GM21528 (cell line): Measurements from ENCODE around the gene CLCN6.

Source experiments
- ATAC-seq: cut with Tn5 transposase; IDR thresholded peaks from one replicate; pipeline ENCODE4 v1.9.1; 2021; ENCODE audit warnings: mild to moderate bottlenecking, moderate library complexity; ENCODE audit not compliant: unreplicated experiment, low FRiP score

The CLCN6 gene

DNA sequence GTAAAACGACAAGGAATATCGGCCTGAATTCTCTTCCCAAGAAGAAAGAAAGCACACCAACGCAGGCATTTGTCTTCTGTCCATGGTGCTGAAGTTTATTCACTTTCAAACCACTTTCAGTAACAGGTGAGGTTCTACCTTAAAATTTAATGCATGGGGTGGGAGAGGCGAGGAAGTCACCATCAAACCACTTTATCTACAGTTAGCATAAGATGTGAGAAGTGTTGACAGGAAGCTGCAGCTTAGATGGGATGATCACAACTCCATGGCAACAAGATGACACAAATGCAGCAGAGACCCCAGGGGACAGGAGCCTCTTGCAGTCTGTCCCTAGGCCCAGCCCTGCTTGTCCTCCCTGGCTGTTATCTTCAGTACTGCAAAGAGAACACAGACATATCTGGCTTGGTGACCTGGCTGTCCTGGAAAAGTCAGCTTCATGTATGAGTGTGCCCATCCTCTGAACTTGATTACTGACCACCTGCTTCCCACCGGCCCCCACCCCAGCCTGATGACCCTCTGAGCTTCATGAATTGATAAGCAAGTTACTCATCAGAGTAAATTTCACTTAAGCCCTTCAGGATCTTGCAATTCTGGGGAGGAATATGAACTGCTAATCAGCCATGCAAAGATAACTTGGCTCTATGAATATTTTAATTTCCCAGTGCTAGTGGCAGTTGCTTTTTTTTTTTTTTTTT lies 39.8 kb downstream of the CLCN6 start:
- ATAC-seq = no peak

DNA sequence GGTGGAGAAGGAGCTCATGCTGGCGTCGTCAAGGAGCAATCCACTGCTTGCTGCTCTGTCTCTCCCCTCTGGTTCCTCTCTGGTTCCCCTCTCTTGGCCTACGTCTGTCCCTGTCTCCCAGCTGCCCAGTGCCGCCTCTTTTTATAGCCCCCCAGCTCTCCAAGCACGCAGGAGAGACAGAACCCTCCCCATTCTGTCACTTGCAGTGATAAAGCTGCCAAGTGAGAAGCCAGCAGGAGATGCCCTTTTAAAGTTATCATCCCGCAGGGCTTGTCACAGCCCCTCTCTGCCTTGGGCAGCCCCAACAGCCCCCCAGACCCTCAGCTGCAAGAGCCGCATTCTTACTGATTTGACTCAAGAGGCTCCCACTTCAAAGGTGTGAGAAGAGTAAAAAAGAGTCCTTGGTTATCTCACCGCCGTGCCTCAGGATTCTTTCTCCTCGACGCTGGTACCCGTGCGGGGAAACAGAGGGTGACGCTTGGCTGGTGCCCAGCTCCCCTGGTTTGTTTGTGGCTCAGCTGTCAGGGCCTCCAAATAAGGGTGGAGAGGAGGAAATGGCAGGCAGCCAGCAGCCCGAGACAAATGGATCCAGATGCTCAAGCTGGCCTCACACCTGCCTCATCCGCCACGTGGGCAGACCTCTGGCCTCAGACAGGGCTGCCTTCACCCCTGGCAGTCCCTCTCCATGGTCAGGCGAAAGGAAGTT lies 41.8 kb downstream of the CLCN6 start, which contains the start of gene NPPA:
TSS of gene NPPA (minus strand) at position 117 of the 706 bp plus-strand sequence. CDS start at position 18, 99 bp downstream.
- no peak for ATAC-seq

GRCh38 chr1:11848373-11848700 lies 42.3 kb downstream of the CLCN6 start:
- no peak for ATAC-seq

DNA sequence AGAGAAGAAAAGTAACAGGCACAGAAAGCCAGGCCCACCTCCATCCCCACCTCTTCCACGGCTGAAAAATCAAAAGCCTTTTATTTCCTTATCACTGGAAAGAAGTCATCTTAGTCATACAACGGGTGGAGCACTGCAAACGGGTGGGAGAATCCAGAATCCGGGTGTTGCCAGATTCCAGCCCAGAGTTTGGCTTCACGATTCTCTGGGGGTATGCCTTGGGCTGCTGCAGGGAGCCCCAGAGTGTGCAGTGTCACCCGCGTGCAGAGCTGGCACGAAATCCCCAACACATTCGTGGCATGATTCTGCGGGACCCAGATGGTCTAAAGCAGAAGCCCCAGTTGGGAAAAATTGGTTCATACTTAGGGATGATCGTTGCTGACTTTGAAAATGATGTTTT lies 44.2 kb downstream of the CLCN6 start:
- no peak for ATAC-seq

DNA sequence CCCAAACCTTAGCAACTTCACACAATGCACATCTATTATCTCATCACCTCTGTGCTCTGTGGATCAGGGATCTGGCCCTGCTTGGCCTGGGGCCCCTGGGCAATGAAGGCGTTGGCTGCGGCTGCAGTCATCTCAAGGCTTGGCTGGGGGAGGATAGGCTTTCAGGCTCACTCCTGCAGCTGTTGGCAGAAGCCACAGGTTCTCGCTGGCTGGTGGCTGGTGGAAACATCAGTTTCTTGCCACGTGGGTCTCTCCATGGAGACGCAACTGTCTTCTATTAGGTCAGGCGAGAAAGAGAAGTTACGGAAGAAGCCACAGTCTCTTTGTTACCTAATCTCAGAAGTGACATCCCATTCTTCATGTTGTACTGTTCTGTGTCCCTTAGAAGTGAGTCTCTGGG lies 45.2 kb downstream of the CLCN6 start:
- ATAC-seq = no peak

DNA sequence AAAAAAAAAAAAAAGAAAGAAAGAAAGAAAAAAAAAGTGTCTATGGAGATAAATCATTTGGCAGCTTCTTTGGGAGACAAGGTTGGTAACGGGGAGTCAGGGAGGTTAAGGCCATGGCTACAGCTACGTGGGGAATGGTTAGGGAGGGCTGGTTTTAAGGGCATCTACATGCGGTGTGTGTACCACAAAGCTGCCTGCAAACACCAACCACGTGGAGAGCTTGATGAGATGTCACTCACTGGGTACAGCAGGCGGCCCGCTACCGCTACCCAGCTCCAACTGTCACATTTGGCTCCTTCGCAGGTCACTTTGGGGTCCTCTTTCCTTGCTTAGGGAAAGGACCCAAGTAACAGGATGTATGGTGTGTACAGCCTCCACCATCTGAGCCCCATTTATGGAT lies 48.5 kb downstream of the CLCN6 start:
- no peak for ATAC-seq

DNA sequence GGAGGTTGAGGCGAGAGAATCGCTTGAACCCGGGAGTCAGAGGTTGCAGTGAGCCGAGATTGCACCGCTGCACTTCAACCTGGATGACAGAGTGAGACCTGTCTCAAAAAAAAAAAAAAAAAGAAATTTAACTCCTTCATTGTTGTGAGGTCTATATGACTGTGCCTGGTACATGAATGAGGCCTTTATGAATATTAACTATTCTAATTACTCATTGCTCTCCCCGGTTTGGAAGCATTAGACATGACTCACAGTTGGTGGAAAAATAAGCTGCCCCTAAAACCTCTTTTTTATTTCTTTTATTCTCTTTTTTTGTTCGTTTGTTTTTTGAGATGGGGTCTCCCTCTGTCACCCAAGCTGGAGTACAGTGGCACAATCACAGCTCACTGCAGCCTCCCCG lies 49.4 kb downstream of the CLCN6 start:
- ATAC-seq = no peak

GRCh38 chr1:11856698-11857097 lies 50.7 kb downstream of the CLCN6 start:
- ATAC-seq = no peak

GRCh38 chr1:11857164-11857851 lies 51.3 kb downstream of the CLCN6 start:
- ATAC-seq = no peak

- ATAC-seq = no peak
Measured at GRCh38 chr1:11858158-11858557, 52.2 kb downstream of the CLCN6 start.

DNA sequence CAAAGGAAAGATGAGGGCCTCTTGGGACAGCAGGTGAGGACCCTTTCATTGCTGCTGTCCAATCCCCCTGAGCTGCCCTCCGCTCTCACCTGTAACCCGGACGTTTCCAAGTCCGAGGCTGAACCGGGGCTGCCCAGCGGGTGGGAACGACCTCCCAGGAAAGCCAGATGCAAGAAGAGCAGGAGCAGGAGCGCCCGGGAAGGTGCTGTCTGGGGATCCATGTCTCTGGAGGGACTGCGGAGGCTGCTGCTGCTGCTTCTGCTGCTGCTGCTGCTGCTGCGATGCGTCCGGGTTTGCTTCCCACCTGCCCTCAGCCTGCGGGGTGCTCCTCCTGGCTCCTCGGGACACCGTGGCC lies 52.6 kb downstream of the CLCN6 start, which contains the start of gene NPPB:
TSS of gene NPPB (minus strand) at position 333 of the 355 bp plus-strand sequence. CDS start at position 221, 112 bp downstream.
- ATAC-seq = no peak

DNA sequence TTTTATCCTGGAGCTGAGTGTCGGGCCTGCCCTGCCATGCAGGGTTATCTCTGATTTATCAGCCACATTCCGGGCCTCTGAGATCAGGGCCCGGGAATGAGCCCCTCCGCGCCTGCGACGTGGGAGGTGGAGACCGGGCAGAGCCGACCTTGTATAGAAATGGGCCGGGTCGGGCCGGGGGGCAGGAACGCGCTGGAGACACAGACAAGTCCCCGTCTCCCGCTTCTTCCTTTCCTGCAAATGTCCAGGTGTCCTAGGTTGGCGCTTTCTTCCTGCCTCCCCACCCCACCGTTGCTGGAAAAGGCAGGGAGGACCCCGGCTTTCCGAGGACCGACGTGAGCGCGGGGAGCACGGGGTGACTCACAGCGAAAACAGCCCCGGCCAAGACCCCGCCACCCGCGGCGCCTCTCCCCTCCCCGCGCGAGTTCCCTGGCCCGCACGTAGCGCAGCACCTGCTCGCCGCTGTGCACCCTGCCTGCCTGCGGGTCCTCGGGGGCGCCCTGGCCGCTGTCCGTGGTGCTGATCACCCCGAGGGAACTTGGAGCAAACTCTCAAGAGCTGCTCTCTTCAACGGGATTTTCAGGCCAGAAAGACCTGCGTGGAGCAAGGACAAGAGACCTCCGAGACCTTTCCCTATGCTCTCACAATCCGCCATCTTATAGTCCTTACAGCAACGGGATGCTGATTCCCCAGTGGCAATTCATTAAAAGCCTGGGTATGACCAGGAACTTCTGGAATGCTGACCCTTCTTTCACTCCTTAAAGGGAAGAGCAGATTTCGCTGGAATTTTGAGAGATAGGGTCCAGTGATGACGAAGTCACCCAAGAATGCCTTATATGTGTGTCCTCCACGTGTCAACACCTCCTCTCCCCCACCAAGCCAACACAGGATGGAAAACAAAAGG lies 53.2 kb downstream of the CLCN6 start:
- no peak for ATAC-seq

- ATAC-seq = no peak
Measured at GRCh38 chr1:11860083-11860482, 54.1 kb downstream of the CLCN6 start.

- ATAC-seq = no peak
Measured at GRCh38 chr1:11860587-11860986, 54.6 kb downstream of the CLCN6 start.

GRCh38 chr1:11862890-11863289 lies 56.9 kb downstream of the CLCN6 start:
- no peak for ATAC-seq

DNA sequence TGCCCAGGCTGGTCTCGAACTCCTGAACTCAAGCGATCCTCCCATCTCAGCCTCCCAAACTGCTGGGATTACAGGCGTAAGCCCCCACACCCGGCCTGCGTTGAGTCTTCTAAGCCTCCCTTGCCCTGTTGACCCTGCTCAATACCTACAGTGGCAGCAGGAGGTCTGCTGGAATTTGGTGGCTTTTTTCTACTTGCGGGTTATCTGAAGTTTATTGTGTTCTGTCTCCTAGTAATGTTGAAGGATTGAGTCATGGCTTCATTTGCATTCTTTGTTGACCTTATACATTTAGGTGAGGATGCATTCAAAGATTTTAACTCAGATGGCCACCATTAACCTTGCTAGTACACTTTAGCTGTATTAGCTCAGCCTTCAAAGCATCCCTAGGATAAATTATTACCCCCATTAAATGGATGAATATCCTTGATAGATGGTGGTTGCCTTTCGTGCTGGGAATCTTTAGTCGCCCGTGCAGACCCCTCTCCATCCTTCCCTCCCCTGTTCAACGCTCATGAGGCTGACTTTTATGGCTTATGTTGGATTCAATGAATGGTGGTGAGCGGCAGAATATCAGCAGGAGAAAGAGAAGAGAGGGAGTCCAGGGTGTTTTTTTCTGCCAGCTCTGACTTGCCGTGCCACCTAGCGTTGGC lies 62.5 kb downstream of the CLCN6 start:
- ATAC-seq = no peak

DNA sequence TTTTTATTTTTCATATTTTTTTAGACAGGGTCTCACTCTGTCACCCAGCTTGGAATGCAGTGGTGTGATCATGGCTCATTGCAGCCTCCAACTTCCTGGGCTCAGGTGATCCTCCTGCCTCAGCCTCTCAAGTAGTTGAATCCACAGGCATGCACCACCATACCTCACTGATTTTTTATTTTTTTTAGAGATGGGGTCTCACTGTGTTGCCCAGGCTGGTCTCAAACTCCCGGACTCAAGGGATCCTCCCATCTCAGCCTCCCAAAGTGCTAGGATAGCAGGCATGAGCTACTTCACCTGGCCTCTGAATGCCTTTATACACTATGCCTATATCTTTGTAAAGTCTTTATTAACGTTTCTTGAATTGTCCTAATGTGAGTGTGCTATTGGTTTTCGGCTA lies 63.1 kb downstream of the CLCN6 start:
- ATAC-seq = no peak

- ATAC-seq = no peak
Measured at GRCh38 chr1:11869650-11870207, 63.7 kb downstream of the CLCN6 start.

DNA sequence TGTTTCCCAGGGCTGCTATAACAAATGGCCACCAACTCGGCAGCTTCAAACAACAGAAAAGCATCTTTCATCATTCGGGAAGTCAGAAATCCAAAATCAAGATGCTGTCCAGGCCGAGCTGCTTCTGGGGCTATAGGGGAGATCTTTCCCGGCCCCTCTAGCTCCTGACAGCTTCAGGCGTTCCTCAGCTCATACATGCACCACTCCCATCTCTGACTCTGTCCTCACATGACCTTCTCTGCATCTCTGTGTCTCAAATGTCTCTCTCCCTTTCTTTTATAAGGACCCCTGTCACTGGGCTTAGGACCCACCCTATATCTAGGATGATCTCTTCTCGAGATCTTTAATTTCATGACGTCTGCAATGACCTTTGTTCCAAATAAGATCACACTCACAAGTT lies 66.6 kb downstream of the CLCN6 start:
- no peak for ATAC-seq
